ENCODE results near the gene TRIM59. TPM values are rescaled to one million over a fixed set of nuclear protein-coding genes. Genes with fewer than 3 reads are reported as not detected.

The TRIM59 gene, protein sequence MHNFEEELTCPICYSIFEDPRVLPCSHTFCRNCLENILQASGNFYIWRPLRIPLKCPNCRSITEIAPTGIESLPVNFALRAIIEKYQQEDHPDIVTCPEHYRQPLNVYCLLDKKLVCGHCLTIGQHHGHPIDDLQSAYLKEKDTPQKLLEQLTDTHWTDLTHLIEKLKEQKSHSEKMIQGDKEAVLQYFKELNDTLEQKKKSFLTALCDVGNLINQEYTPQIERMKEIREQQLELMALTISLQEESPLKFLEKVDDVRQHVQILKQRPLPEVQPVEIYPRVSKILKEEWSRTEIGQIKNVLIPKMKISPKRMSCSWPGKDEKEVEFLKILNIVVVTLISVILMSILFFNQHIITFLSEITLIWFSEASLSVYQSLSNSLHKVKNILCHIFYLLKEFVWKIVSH
- 10 to 100 TPM in 1 of 2 donors, 1 to 10 TPM in 1; 4.8 to 19.3 TPM for total RNA-seq

DNA sequence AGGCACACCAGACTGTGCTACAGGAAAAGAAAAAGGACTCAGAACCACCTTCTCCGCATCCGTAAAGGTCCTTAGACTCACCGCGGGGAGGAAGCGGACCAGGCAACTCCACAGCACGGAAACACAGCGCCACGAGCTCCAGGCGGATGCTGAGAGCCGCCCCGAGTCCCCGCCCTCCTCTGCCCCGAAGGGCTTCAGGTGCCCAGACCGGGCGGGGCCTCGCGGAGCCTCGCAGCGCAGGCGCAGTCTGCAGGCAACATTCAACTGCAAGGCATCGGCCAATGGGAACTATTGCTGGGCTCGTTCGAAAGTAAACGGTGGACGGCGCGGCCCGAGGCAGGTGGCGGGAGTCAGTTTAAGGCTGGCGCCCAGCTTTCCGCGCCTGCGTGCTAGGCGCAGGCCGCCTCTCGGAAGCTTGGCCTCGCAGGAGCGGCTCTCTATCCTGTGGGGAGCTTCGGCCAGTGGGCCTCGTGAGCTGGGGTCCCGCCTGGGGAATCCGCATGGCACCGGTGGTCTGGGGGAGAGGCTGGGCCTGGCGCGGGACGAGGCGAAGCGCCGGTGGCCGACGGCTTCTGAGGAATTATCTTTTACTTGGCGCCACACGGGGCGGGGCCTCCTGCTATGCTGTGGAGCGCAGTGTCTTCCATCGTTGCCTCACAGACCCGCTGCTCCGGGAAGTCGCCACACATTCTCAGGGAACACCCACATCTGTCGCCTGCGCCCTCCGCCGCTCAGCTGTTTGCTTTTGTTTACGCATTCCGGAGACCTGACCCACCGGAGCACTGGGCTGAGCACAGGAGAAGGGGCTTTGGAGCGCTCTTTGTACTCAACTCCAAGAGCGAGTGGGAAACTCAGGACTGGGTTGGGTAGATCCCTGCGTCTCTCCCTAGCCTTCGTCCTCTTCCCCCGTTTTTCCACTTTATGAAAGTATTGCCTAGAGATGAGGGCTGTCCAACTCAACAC lies at the start of gene TRIM59:
Gene TRIM59, minus strand, starts transcription at position 151 of the 963 bp plus-strand sequence. CDS start 10,603 bp downstream, outside the sequence.

DNA sequence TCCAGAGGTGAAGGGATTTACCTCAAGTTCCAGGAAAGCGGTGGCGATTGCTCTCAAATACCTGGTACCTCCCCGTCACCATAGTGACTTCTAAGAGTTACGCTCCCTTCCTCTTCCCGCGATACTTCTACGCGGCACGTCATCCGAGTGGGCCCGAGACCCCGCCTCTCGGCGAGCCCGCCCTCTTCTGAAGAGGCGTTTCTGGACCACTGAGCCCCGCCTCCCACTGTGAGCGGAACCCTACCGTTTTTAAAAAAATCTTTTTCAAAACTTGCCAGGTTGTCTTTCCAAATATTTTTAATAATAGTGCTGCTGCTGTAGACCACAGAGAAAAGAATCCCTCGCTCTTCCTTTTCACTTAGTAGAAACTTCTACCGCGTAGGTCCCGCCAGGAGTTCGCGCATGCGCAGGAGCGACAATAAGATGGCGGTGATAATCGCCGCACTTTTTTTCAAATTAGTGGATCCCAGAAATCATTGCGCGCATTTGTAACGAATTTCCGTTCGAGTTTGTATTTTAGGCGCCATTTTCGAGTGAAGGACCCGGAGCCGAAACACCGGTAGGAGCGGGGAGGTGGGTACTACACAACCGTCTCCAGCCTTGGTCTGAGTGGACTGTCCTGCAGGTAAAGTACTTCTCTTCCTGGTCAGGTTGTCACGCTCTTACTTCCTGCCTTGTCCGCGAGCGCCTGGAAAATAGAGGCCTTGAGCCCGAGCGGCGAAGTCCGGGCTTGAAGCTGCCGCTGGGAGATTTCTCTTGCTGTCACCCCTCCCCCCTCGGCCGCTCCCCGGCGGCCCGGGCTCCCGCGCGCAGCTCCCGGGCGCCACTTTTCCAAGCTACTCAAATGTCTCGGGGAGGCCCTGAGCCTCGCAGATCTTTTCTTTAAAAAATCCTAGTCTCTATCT lies 50.2 kb downstream of the TRIM59 start, which contains the start of the genes IFT80 and SMC4:
Gene IFT80, minus strand, starts transcription at position 101 of the 905 bp plus-strand sequence. CDS start 14,625 bp downstream, outside the sequence.
Gene SMC4, plus strand, starts transcription at position 526 of the 905 bp plus-strand sequence. CDS start 1,177 bp downstream, outside the sequence.

Small RNAs within 50 kb of the gene (small RNA-seq; reads per million reads assigned to genes)
- gene MIR15B: 17,102 to 17,761 reads per million in 2 donors
- 123 to 166 reads per million in 2 donors for gene MIR16-2
- 0 to 0.09 reads per million in 2 donors for gene RNU7-136P

Other genes starting within 250 kb of the TRIM59 start
- under 1 TPM in 1 of 2 donors, not detected in 1; under 0.01 TPM for gene C3orf80, start 224.4 kb downstream of the TRIM59 start, total RNA-seq
- gene IFT80, start 50.6 kb downstream of the TRIM59 start, total RNA-seq: 10 to 100 TPM; 24.0 to 31.7 TPM
- gene SMC4, start 50.1 kb downstream of the TRIM59 start, total RNA-seq: 10 to 100 TPM; 53.3 to 91.9 TPM
- gene KPNA4, start 115.8 kb upstream of the TRIM59 start, total RNA-seq: 10 to 100 TPM; 21.7 to 29.6 TPM
- not detected for gene ARL14, start 227.4 kb upstream of the TRIM59 start, total RNA-seq

Data from melanocyte of skin (primary cell).